Suprapubic skin (tissue), 4 donors: ENCODE results near the gene PRELP. TPM values are rescaled to one million over a fixed set of nuclear protein-coding genes. Genes with fewer than 3 reads are reported as not detected.

Source experiments
- DNase-seq, 2 donors: peaks; one replicate each; pipeline ENCODE4 v3.0.0-alpha.2; 2019; ENCODE audit warnings: low spot score in 2 of 2
- H3K27ac ChIP-seq: fragments of 200-600 bp; sonication (generic); one replicate; pipeline ENCODE4 v1.5.1; 2019
- H3K27me3 ChIP-seq: fragments of 200-600 bp; sonication (generic); one replicate; pipeline ENCODE4 v1.5.1; 2019
- H3K36me3 ChIP-seq: fragments of 200-600 bp; sonication (generic); one replicate; pipeline ENCODE4 v1.5.1; 2019
- H3K4me1 ChIP-seq: fragments of 200-600 bp; sonication (generic); one replicate; pipeline ENCODE4 v1.5.1; 2019
- H3K4me3 ChIP-seq: fragments of 200-600 bp; sonication (generic); one replicate; pipeline ENCODE4 v1.5.1; 2019; ENCODE audit warnings: mild to moderate bottlenecking
- H3K9me3 ChIP-seq: fragments of 200-600 bp; sonication (generic); one replicate; pipeline ENCODE4 v1.5.1; 2019
- EP300 ChIP-seq: sonication (generic); formaldehyde crosslinking; IDR thresholded peaks from one replicate; pipeline ENCODE4 v1.6.1; 2017; ENCODE audit warnings: antibody characterized with exemption
- POLR2A ChIP-seq, 2 donors: fragments of 450-650 bp; IDR thresholded peaks; one replicate each; pipeline ENCODE4 v1.6.1; 2017; ENCODE audit warnings: antibody characterized with exemption in 2 of 2, mild to moderate bottlenecking in 2 of 2, moderate library complexity in 2 of 2
- POLR2AphosphoS5 ChIP-seq, 3 donors: sonication (generic); formaldehyde crosslinking; IDR thresholded peaks; one replicate each; pipeline ENCODE4 v1.6.1; 2017; ENCODE audit warnings: antibody characterized with exemption in 3 of 3
- WGBS: methylation state at CpG from one replicate; pipeline ENCODE4 v1.1.5; 2018; 5-methylcytosine and 5-hydroxymethylcytosine counted together
- total RNA-seq, 4 donors: library from RNA; depleted of rRNA; stranded (reverse); fragments of >200 nt; gene quantifications; one replicate each; pipeline ENCODE4 v1.1.0, GENCODE V29; 2016
- TF ChIP-seq, protein P1 (sequence below), 2 donors: fragments of 200-600 bp in 1 of 2; fragments of 450-650 bp in 1 of 2; sonication (generic) in 1 of 2; IDR thresholded peaks; one replicate each; pipeline ENCODE4 v1.5.1; 2016 to 2019; ENCODE audit warnings: antibody characterized with exemption in 2 of 2, mild to moderate bottlenecking in 1 of 2, moderate library complexity in 1 of 2

The PRELP gene
- total RNA-seq, 4 donors from 2014 or later: 6.4 to 34.7 (median 18.0) TPM

DNA sequence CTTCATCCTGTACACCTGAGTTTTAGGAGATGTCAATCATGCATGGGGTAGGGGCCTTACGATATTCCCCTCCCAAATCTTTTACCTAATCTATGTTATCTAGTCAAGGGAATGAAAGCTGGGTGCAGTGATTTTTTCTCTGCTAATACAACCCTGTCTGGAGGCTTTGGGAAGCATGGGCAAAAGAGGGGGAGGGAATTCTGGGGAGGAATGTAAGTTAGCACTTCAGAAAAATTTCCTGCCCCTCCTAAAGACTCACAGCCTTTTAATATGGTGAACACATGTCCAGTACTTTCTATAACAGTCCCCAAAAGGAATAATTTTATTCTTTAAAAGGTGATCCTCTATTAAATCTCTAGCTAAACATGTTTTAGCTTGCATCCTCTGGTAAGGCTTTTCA is 25.6 kb upstream of the PRELP start:
- H3K27ac ChIP-seq: no peak overlapping the region
- TF ChIP-seq POLR2A (IDR thresholded peaks at IDR 0.05): no peak
- no peak for TF ChIP-seq POLR2AphosphoS5 (IDR thresholded peaks at IDR 0.05)
- TF ChIP-seq, protein P1, sequence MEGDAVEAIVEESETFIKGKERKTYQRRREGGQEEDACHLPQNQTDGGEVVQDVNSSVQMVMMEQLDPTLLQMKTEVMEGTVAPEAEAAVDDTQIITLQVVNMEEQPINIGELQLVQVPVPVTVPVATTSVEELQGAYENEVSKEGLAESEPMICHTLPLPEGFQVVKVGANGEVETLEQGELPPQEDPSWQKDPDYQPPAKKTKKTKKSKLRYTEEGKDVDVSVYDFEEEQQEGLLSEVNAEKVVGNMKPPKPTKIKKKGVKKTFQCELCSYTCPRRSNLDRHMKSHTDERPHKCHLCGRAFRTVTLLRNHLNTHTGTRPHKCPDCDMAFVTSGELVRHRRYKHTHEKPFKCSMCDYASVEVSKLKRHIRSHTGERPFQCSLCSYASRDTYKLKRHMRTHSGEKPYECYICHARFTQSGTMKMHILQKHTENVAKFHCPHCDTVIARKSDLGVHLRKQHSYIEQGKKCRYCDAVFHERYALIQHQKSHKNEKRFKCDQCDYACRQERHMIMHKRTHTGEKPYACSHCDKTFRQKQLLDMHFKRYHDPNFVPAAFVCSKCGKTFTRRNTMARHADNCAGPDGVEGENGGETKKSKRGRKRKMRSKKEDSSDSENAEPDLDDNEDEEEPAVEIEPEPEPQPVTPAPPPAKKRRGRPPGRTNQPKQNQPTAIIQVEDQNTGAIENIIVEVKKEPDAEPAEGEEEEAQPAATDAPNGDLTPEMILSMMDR (IDR thresholded peaks at IDR 0.05): no peak
- no peak for TF ChIP-seq EP300
- peaks cover 3% of the 10 kb centered on the region for H3K27me3 ChIP-seq
- H3K4me1 ChIP-seq: peaks cover 34% of the 10 kb centered on the region
- H3K9me3 ChIP-seq: no peaks in the 10 kb centered on the region
- no peak overlapping the region for H3K4me3 ChIP-seq
- no peak for DNase-seq
- H3K36me3 ChIP-seq: no peaks in the 10 kb centered on the region
- WGBS: 88% methylated on average over 1 of the region's 1 CpG

DNA sequence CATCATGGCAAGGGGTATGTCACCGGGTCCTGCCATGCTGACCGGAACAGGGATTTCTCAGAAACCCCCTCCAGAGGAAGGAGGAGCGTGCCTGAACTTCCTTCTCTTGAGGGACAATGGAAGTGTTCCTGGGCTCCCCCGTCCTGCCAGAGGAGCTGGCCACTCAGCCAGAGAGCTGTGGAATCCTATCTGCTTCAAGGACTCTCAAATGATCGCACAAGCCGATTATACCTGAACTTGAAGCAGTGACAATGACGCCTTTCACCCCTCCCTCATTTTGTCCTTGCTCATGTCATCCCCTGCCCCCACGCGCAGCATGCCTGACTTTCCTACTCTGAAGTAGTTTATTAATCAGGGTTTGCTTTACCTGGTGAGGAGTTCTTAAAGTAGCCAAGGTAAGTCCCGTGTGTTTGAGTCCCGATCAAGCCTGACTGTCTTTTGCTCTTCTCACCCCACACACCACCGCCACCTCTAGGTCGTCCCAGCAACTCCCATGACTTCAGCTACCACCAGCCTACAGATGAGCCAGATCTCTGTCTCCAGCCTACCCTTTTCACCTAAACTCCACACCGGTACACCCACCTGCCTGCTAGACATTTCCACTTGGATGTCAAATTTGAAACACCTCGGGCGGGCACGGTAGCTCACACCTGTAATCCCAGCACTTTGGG is 25.0 kb upstream of the PRELP start:
- Histone ChIP-seq H3K9me3 (no peaks in the 10 kb centered on the region), H3K4me3 (no peak overlapping the region), H3K4me1 (peaks cover 34% of the 10 kb centered on the region), H3K36me3 (no peaks in the 10 kb centered on the region), H3K27me3 (peaks cover 3% of the 10 kb centered on the region), H3K27ac (no peak overlapping the region)
- TF ChIP-seq, protein P1 (IDR thresholded peaks at IDR 0.05): no peak
- TF ChIP-seq EP300 (no peak), POLR2AphosphoS5 (IDR thresholded peaks at IDR 0.05) (no peak), POLR2A (IDR thresholded peaks at IDR 0.05) (no peak)
- WGBS: 71% methylated on average over 17 of the region's 17 CpGs
- no peak for DNase-seq

- TF ChIP-seq, protein P1 (IDR thresholded peaks at IDR 0.05): no peak
- TF ChIP-seq EP300: no peak
- no peak for TF ChIP-seq POLR2AphosphoS5 (IDR thresholded peaks at IDR 0.05)
- no peak for TF ChIP-seq POLR2A (IDR thresholded peaks at IDR 0.05)
- no peaks in the 10 kb centered on the region for H3K9me3 ChIP-seq
- no peak for DNase-seq
- peaks cover 3% of the 10 kb centered on the region for H3K27me3 ChIP-seq
- no peak overlapping the region for H3K27ac ChIP-seq
- no peaks in the 10 kb centered on the region for H3K36me3 ChIP-seq
- H3K4me3 ChIP-seq: no peak overlapping the region
- 46% methylated on average over 2 of the region's 2 CpGs for whole genome bisulfite sequencing
- H3K4me1 ChIP-seq: peaks cover 34% of the 10 kb centered on the region
Observed at GRCh38 chr1:203451836-203452784, 23.5 kb upstream of the PRELP start.

DNA sequence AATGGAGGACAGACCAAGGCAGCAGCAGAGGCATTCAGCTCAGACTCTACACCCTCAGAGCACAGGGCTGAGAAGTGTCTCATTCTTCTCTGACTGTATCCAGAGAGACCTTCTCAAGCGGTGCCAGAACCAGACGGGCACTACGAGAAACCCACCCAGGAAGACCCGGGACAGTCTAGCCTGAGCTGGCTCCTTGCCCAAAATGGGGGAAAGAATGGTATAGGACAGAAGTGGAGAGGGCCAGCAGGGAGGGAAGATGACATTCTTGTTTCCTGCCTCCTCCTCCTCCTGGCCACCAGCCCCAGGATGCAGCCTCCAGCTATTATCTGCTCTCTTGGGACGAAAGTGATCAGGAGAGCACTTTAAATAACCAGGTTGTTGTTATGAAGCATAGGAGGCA is 22.6 kb upstream of the PRELP start:
- H3K27ac ChIP-seq: no peak overlapping the region
- H3K36me3 ChIP-seq: no peaks in the 10 kb centered on the region
- TF ChIP-seq, protein P1 (IDR thresholded peaks at IDR 0.05): no peak
- no peak for TF ChIP-seq EP300
- TF ChIP-seq POLR2A (IDR thresholded peaks at IDR 0.05): no peak
- no peak for TF ChIP-seq POLR2AphosphoS5 (IDR thresholded peaks at IDR 0.05)
- 62% methylated on average over 5 of the region's 5 CpGs for WGBS
- peak in 1 of 2 donors; percentile 54 for DNase-seq
- no peaks in the 10 kb centered on the region for H3K9me3 ChIP-seq
- H3K27me3 ChIP-seq: peaks cover 3% of the 10 kb centered on the region
- H3K4me3 ChIP-seq: no peak overlapping the region
- peaks cover 27% of the 10 kb centered on the region for H3K4me1 ChIP-seq

DNA sequence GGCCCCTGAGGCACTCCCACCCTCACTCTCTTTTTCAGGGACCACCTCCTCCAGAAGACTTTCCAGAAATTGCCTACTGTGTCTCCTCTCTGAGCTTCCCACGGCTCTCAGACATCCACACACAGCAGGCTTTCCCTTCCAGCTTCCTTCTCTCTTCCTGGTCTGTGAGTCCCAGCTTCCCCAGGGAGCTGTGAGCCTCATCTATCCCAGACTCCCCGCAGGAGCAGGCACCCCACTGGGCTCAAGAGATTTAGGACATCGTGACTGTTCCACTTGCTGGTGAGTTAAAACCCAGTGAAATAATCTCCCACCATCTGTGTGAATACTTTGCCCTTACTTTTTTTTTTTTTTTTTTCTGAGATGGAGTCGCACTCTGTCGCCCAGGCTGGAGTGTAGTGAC is 22.0 kb upstream of the PRELP start:
- Histone ChIP-seq H3K36me3 (no peaks in the 10 kb centered on the region), H3K9me3 (no peaks in the 10 kb centered on the region), H3K4me3 (no peak overlapping the region), H3K27ac (no peak overlapping the region), H3K27me3 (peaks cover under 1% of the 10 kb centered on the region), H3K4me1 (peaks cover 21% of the 10 kb centered on the region)
- peak in 1 of 2 donors; percentile 17 for DNase-seq
- no peak for TF ChIP-seq POLR2AphosphoS5 (IDR thresholded peaks at IDR 0.05)
- TF ChIP-seq POLR2A (IDR thresholded peaks at IDR 0.05): no peak
- TF ChIP-seq, protein P1 (IDR thresholded peaks at IDR 0.05): no peak
- TF ChIP-seq EP300: no peak
- 61% methylated on average over 5 of the region's 5 CpGs for WGBS
